HG03175 (cell line): ENCODE results near the gene OXSR1.

Source experiments
- ATAC-seq: cut with Tn5 transposase; IDR thresholded peaks from one replicate; pipeline ENCODE4 v1.9.1; 2021; ENCODE audit warnings: mild to moderate bottlenecking, moderate library complexity; ENCODE audit not compliant: unreplicated experiment

Gene OXSR1

DNA sequence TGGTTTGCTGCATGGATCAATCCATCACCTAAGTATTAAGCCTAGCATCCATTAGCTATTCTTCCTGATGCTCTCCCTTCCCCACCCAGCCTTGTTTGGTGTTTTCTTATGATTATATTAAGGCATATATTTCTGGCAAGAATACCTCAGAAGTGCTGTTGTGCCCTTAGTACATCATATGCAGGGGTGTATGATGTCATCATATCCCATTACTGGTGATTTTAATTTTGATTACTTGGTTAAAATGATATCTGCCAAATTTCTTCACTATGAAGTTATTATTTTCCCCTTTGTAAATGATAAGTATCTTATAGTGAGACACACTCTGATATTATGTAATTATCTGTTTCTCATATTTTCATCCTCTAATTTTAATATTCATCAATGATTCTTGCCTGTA lies 132.2 kb downstream of the OXSR1 start:
- ATAC-seq = no peak

DNA sequence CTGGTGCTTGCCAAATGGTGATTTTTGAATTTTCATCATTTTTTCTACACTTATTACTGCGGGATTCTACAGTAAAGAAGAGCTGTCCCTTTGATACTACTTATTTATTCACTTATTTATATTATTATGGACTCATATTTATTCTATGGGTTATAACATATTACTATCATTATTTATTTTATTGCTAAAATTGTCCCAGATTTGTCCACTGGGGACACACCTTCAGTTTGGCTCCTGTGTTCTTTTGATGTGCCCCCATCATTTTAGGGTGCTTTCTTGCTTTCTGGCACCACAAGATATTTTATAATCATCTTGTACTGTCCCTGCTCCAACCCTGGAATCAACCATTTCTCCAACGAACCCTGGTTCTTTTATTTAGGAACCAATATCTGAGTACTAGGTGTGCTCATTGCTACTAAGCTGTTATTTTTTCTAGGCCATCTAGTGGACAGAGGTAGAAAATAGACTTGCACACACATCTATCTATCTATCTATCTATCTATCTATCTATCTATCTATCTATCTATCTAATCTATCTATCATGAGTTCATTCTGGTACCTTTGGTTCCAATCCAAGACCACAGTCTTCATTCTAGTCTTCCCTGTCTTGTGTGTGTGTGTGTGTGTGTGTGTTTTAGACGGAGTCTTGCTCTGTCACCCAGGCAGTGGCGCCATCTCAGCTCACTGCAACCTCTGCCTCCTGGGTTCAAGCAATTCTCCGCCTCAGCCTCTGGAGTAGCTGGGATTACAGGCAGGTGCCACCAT lies 132.8 kb downstream of the OXSR1 start:
- ATAC-seq = peak; percentile 70
